GM21786 (cell line): ENCODE data around the gene PHLDA3.

Experiments
- ATAC-seq: cut with Tn5 transposase; IDR thresholded peaks from one replicate; pipeline ENCODE4 v1.9.1; 2021; ENCODE audit not compliant: unreplicated experiment

The PHLDA3 gene

DNA sequence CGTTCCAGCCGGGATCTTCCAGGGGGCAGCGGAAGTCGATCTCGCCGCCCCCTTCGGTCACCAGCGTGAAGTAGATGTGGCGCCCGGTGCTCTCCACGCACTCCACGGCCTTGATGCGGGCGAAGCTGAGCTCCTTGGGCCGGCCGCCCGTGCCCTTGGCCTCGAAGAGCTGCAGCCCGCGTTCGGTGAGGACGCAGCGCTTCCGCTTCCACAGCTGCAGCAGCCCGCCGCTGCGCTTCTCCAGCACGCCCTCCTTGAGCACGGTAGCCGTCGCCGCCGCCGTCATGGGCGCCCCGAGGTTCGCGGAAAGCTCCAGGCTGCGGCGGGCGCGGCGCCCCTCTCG lies 516 bp downstream of the PHLDA3 start:
- peak; percentile 36 for ATAC-seq

DNA sequence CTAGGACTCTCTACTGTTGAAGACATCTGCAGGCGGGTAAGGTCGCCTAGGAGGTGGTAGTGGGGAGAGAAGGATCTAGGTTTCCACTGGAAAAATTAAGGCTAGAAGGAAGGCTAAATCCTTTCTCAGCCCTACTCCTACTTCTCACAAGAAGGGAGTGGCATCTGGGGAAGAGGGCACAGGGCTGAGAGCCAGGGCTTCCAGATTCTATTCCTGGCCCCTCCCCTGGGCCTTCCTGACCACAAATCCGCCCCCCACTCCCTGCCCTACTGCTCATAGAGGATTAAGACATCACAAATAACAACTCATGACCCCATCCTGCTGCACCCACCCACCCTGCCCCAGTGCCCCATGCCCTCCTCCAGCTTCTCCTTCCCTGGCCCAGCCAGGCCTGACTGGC lies 2.5 kb downstream of the PHLDA3 start:
- no peak for ATAC-seq

DNA sequence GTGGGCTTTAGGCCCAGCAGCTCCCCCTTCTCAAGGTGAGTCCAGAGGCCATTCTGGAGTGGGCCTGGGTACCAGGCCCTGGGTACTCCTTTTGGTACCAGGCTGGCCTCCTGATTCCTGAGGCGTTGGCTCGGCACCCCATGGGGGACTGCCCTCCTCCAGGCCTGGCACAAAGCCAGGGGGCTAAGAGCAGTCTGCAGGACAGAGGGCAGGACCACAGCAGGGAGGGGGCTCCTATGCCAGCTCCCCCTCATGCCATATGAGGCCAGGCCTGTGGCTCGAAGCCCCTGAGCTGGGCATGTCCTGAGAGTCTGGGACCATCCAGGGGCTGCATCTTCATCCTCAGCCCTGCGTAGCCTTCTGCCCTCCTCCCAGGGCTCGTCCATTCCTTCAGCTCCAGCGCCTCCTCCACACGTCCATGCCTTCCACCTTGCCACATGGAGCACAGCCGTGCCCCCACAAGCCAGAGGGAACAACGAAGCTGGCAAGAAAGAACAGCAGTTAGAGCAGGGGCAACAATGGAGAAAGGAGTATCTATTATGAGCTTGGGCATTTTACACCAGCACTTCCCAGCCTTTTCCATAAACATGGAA lies 3.2 kb downstream of the PHLDA3 start:
- no peak for ATAC-seq

DNA sequence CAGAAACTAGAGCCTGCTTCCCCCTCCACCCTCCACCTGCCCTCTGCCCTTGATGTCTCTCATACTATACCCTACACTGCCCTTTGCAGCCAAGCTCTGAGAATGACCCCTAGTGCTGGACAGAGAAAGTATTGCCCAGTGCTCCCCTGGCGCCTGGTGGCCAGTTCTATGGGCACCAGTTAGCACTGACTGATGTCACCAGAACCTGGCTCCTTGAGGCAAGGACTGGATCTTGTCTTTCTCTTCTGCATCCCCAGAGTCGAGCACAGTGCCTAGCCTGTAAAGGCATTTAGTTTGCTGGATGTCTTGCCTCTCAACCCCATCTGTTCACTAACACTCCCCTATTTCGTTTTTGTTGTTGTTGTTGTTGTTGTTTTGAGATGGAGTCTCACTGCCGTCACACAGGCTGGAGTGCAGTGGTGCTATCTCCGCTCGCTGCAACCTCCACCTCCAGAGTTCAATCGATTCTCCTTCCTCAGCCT lies 5.9 kb downstream of the PHLDA3 start:
- no peak for ATAC-seq

DNA sequence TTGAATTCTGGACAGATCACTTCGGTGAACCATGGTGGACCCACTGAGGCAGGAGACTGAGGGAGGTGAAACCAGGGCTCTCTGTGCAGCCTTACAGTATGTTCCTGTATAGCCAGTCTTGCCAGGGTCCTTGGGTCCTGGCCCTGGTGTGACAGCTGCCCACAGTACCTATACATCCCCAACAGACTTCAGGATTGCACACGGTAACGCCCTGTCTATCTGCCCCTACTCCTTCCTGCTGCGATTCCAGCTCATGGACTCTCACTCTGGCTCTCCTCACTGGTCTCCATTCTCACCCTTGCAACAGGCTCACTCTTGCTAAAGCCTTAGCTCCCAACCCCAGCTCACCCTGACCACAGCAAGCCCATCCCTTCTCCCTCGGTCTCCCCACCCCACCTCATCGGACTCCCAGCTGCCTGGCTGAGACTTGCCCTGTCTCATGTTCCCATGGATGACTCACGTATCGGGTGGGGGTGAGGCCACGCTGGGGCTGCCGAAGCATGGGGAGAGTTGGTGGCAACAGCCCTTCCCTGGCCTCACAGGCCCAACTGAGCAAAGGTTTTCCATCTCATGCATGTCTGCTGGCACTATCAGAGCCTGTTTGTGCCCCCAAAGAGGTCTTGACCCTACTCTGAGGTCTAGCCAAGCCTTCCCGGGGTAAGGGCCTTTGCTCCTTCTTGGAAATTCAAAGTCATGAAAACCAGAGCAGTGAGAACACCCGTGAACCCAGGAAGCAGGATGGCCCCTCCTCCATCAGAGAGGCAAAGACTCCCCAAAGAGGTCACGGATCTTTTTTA lies 7.1 kb downstream of the PHLDA3 start:
- no peak for ATAC-seq

DNA sequence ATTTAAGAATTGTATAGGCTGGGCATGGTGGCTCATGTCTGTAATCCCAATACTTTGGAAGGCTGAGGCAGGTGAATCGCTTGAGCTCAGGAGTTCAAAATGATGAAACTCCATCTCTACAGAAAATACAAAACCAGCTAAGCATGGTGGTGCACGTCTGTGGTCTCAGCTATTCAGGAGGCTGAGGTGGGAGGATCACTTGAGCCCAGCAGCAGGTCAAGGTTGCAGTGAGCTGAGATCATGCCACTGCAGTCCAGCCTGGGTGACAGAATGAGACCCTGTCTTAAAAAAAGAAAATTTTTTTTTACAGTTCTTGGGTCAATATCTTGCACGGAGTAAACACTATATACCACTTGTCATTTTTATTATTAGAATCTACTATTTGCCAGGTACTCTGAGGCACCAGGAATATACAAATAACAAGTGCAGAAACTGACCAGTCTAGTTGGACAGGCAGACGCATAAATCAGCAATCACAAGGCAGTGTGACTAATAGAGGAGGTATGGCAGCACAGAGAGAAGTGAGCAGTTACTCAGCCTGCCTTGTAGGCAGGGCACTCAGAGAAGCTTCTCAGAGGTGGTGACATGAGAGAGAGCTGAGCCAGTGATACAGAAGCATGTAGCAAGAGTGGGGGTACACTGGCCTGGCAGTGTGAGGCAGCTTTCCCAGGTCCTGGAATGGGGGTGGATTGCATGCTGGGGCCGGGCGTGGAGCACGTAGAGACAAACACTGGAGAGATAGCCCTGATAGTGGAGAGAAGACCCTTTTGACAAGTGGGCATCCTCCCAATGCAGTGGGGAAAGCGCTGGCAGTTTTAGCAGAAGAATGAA lies 8.0 kb downstream of the PHLDA3 start:
- no peak for ATAC-seq

DNA sequence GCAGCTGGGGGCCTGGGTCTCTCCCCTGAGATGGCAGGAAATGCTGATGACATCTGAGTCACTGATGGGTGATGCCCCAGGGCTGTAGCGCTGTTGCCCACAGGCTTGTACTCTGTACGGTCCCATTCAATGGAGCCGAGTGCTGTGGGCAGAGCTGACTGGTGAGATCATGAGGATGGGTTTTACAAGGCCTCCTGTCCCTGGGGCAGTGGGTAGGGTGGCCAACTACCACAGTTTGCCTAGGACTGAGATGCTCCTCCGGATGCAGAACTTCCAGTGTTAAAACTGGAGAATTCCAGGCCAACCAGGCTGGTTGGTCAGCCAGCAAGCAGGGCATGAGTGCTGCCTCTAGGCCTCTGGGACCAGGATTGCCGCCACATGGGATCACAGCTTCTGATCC lies 9.2 kb downstream of the PHLDA3 start:
- ATAC-seq = no peak

DNA sequence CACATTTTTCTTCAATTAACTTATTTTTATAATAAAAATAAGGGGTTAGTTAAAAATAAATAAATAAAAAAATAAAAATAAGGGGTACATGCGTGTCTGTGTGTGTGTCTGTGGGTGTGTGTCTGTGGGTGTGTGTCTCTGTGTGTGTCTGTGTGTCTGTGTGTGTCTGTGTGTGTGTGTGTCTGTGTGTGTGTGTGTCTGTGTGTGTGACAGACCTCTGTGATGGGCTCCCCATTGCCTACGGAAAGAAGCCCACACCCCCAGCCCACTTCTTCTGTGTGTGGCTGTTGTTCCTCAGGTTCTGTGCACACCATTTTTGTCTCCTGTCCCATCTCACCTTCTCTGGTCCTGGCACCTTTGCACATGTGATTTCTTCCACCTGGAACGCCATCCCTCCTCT lies 9.9 kb downstream of the PHLDA3 start:
- no peak for ATAC-seq

DNA sequence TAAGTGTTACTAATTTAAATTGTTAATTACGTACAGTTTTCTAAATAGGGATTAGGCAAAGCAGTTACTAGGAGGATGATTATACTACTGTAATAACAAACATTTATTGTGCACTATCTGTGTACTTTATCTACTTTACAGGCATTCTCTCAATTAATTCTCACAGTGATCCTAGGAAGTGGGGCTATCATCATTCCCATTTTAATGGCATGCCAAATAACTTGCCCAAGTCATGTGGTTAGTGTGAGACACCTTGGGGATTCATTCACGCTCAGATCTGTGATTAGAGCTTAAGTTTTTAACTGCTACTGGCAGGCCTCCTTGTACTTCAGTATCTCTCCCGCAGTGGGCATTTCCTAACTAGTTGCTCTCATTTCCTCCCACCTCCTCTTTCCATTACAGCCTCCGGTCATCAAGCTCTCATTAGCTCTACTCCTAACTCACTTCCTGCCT lies 11.5 kb downstream of the PHLDA3 start:
- ATAC-seq = no peak

DNA sequence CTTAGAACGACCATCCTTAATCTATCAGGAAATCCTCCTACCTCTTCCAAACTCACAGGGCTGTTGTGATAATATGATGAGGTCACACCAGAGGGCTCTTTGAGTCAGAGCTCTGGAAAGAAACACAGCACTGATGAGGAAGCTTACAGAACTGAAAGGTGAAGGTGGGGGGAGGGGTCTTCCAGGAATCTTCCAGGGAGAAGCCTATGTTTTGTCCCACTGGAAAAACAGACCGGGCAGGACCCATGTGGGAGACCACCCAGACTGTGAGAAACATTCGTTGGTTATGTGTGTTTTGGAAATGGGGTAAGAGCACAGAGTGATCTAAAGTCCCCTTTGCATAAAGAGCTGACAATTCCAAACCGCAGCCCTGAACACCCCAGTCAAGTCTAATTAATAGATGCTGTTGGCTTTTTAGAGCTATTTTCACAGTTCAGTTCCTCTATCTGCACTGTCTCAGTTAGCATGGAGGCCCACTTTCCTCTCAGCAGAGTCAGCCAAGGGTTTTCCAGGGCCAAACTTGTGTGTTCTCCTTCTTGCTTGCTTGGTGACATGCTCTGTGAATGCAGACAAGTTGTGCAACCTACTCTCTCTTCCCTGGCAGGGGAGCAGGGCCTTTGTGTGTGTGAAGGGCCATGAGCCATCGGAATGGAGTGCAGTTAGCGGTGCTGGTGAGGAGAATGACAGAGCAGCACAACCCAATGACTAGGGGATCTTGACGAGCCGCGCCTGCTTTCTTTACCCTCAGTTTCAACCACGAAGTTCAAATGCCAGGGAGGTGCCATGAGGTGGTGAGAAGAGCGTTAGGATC lies 12.3 kb downstream of the PHLDA3 start:
- no peak for ATAC-seq

DNA sequence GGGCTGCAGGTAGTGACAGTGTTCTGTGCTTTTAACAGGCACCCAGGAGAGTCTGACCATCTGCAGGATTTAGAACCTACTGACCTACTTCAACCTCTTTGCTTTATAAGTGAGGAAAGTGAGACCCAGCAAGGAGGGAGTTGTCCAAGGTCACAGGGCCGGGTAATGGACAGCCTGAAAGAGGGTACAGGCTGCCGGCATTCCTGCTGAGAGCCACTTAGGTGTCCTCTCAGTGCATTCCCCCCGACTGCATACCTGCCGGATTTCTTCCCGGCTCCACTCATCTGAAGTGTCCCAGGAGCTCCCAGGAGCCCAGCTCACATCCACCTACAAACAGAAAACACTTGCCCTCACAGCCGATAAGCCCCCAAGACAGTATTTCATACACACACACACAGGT lies 13.9 kb downstream of the PHLDA3 start:
- ATAC-seq = no peak

DNA sequence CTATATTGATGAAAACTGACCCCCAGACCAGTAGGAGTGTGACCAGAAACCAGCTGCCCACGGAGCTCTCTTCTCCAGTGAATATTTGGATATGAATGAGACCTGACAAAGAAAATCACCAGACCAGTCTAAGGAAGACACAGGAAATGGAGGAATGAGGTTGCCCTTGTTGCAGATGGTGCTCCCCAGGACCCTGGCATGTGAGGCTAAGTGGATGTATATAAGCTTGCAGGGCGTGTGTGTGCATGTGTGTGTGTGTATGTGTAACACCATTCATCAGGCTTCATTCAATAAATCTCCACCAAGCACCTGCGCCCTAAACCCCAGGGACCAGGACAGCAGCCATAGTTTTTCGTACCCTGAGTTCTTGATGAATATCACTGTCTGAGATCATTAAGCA lies 14.4 kb downstream of the PHLDA3 start:
- no peak for ATAC-seq

DNA sequence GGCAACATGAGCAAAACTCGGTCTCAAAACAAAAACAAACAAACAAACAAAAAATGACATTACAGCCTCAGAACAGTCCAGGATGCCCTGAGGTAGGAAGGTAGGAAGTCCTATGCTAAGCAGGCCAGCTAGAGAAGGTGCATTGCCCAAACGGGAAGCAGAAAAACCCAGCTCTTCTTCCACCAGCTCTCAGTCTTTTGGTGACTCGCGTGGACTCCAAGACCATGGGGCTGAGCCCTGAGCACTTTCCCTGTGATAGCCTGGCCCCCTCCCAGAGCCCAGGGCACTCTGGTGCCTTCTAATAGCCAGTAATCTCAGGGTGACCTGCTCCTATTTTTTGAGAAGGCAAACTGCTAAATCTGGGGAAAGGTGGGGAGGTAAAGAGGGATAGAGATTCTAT lies 16.1 kb downstream of the PHLDA3 start:
- no peak for ATAC-seq

DNA sequence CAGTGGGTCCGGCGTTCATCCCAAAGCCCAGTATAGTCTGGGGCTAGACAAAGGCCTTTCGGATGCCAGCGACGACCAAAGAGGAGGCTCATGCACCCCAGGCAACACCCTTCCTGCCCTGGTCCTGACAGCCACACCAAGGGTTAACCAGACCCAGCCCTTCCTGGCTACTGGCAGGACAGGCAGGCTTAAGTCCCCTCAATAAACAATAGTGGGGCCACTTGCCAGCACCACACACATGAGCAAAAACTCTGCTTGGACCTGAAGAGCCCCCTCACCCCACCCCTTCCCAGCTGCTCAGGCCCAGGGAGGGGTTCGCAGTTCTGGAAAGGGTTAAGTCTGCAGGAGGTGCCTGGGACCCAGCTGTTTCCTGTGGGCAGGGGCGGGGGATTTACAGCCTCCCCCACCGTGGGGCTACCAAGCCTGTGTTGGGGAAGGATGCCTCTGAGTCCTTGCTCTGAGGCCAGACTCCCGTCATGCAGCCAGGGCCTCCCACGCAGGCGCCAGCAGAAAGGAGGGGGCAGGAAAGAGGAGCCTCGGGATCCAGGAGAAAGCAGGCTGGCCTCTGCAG lies 18.2 kb downstream of the PHLDA3 start:
- no peak for ATAC-seq

DNA sequence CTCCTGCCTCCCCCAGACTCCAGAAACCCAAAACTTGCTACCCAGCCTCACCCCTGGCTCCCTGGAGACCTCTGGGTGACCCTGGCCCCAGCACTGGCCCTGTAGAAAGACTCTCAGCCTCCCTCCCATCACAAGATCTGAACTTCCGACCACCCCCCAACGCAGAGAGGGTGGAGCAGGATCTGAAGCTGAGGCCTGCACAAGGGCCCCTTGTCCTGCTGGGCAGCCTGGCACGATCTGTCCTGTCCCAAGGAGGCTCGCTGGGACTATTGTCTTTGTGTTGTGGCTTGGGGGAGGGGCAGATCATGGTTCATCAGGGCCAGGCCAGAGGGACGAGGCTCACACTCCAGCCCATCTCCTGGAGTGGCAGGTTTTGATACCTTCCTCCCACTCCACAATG lies 20.0 kb downstream of the PHLDA3 start:
- ATAC-seq = no peak

DNA sequence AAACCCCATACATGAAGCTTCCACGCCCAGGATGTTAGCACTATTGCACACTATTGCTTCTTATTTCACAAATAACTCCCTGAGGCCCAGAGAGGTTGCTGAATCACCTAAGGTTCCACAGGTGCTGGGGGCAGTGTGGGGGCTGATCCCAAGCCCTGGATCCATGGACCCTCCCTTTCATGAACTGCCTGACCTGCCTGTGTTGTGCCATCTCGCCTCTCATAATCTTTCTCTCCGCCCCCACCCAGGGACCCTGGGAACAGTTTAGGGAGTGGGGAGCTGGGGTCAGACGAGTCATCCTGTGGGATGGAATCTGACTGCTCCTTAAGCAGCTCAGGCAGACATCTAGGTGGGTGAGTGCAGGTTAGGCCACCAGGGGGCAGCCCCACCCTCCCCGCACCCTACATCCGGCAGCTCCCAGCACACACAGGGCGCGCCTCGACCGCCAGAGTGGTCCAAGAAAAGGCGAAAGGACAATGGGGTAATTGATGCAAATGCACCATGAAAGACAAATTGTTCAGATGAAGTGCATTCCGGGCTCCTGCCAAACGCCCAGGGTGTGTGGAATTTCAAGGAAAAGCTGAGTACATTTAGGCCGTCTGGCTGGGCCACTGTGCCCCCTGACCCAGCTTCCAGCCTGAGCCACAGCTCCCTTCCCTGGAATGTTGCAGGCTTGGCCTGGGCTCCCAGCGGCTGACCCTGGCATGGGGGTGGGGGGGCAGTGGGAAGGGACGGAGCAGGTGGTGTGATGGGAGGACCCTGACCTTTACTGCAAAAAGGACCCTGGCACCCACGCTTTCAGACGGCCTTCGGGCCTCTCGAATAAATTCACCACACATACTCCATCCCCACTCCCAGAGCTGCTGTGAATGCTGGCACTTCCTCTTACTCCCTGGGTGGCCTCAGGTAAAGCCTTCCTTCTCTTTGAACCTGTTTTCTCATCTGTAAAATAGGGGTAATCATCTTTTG lies 20.8 kb downstream of the PHLDA3 start:
- ATAC-seq = peak; percentile 64

DNA sequence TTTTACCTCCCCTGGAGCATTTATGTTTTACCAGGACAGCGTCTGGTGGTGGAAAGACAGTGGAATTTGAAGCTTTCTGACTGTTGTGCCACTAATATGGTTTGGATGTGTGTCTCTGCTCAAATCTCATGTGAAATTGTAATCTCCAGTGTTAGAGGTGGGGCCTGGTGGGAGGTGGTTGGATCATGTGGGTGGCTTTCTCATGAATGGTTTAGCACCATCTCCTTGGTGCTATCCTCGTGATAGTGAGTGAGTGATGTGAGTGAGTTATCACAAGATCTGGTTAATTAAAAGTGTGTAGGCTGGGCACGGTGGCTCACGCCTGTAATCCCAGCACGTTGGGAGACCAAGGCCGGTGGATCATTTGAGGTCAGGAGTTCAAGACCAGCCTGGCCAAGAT lies 23.7 kb downstream of the PHLDA3 start:
- ATAC-seq = no peak

DNA sequence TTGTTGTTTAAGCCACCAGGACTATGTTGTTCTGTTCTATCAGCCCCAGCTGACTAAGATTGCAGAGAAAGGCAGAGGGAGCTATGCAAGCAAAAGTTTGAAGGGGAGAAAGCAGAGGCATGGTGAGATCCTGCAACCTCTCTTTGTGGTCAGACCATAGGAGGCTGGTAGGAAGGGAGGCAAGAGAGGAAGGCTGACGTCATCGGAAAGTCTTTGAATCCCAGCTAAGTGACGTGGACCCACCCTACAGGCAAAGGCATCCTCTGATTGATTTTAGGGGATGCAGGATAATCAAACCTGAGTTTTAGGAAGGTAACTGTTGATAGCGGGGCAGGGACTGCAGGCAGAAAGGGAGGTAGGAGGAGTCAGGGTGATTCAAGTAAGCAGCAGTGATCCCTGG lies 24.2 kb downstream of the PHLDA3 start:
- no peak for ATAC-seq

DNA sequence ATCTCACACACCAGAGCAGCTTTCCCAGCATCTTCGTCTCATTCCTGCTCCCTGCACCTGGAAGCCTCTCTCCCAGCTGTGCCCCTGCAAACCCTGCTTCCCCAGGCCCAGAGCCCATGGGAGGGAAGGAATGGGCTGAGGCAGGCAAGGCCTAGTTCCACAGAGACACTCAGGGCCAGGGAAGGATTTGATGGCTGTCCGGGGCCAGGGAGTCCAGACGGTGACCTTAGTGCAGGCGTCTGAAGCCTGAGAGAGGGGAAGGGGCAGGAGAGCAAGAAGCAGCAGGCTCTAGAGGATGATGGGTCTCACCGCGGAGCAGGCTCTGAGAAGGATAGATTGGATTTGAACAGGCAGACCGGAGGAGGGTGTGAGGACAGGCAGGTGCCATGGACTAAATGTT lies 25.2 kb downstream of the PHLDA3 start:
- ATAC-seq = no peak

DNA sequence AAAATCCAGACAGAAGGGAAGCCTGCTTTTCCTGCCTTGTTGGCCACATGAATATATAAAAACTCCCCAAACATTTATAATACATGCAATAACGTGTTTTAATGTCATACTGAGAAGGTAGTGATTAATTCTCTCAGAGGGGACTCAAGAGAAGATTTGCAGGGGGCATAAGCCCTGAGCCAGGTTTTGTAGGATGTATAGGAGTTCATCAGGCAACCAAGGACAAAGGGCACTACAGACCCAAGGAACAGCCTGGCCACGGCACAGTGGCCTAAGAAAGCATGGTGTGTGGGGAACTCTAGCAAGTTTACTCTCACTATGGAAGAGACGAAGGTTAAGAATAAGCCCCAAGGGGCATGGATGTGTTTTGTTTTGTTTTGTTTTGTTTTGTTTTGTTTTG lies 32.0 kb downstream of the PHLDA3 start:
- ATAC-seq = no peak
